GM12878 (cell line): ENCODE results near the gene DIPK2A. TPM values are rescaled to one million over a fixed set of nuclear protein-coding genes. Genes with fewer than 3 reads are reported as not detected.

Source experiments
- ATAC-seq: fragments of 200-7000 bp; cut with Tn5 transposase; 3 replicates; pipeline ENCODE4 v1.9.1; 2020; ENCODE audit warnings: mild to moderate bottlenecking, moderate library complexity
- BruUV-seq: library from RNA; stranded (reverse); fragments of 400-500 nt; replicated peaks from 2 replicates; lab custom pipeline; 2021; lab: Mats Ljungman, UMichigan
- CTCF ChIA-PET: fragments of 300-600 bp; sonication (Branson Sonifier 250); formaldehyde crosslinking; extraction: SDS; loops from one replicate; lab custom pipeline; 2021; ENCODE audit warnings: inconsistent platforms; lab: Yijun Ruan, JAX
- POLR2A ChIA-PET: fragments of 350-600 bp; formaldehyde crosslinking; extraction: SDS; loops from one replicate; lab custom pipeline; 2021; ENCODE audit warnings: inconsistent platforms; lab: Charles Lee
- RAD21 ChIA-PET: fragments of 300-600 bp; sonication (Branson Sonifier 250); formaldehyde crosslinking; loops from one replicate; lab custom pipeline; 2023; ENCODE audit warnings: antibody characterized with exemption; ENCODE audit not compliant: unreplicated experiment; lab: Charles Lee
- SMC1A ChIA-PET: fragments of 300-600 bp; sonication (Branson Sonifier 250); formaldehyde crosslinking; loops from one replicate; lab custom pipeline; 2023; ENCODE audit not compliant: unreplicated experiment, uncharacterized antibody; lab: Charles Lee
- DNase-seq: peaks from one replicate; pipeline ENCODE4 v3.0.0-alpha.2; 2011; ENCODE audit warnings: low read depth, low spot score
- FAIRE-seq: peaks from 3 replicates; lab custom pipeline; 2011; peaks lifted over from hg19 to GRCh38; lab: Jason Lieb, UNC
- H2AFZ ChIP-seq: 2 replicates; pipeline ENCODE4 v1.6.0; 2011; ENCODE audit warnings: low read depth, low read length, control low read depth; ENCODE audit not compliant: control insufficient read depth
- H3K27ac ChIP-seq: 2 replicates; pipeline ENCODE4 v1.5.1; 2011; ENCODE audit warnings: control low read depth; ENCODE audit not compliant: control insufficient read depth, insufficient read depth
- H3K27me3 ChIP-seq, 2 experiments: replicated peaks in 1 of 2; 2 replicates each; pipeline versions ENCODE4 v1.6.0 to v1.6.1; 2011; ENCODE audit warnings: low read length in 1 of 2; ENCODE audit not compliant: control insufficient read depth in 2 of 2, insufficient read depth in 2 of 2
- H3K36me3 ChIP-seq, 2 experiments: 2 replicates each; pipeline ENCODE4 v1.5.1; 2011; ENCODE audit warnings: low read length in 1 of 2; ENCODE audit not compliant: control insufficient read depth in 2 of 2, insufficient read depth in 2 of 2
- H3K4me1 ChIP-seq: 2 replicates; pipeline ENCODE4 v1.6.1; 2011; ENCODE audit warnings: mild to moderate bottlenecking, low read length, moderate library complexity, mixed read lengths; ENCODE audit not compliant: control insufficient read depth, insufficient read depth
- H3K4me2 ChIP-seq: 2 replicates; pipeline ENCODE4 v1.6.0; 2011; ENCODE audit warnings: control low read depth; ENCODE audit not compliant: control insufficient read depth, insufficient read depth
- H3K4me3 ChIP-seq: fragments of 200-600 bp; sonication (generic); 2 replicates; pipeline ENCODE4 v1.5.1; 2016
- H3K79me2 ChIP-seq: 2 replicates; pipeline ENCODE4 v1.6.0; 2011; ENCODE audit warnings: low read length; ENCODE audit not compliant: control insufficient read depth, insufficient read depth
- H3K9ac ChIP-seq: 2 replicates; pipeline ENCODE4 v1.8.0; 2011; ENCODE audit warnings: low read length, control low read depth, mixed read lengths; ENCODE audit not compliant: control insufficient read depth, insufficient read depth
- H3K9me3 ChIP-seq: replicated peaks from 3 replicates; pipeline ENCODE4 v1.5.1; 2011; ENCODE audit warnings: mild to moderate bottlenecking, low read length; ENCODE audit not compliant: control insufficient read depth, insufficient read depth
- H4K20me1 ChIP-seq: 2 replicates; pipeline ENCODE4 v1.6.0; 2011; ENCODE audit not compliant: control insufficient read depth, insufficient read depth
- ASH2L ChIP-seq: fragments of 300-600, 200-600 bp; sonication (generic); IDR thresholded peaks from 2 replicates; pipeline ENCODE4 v1.6.1; 2017; ENCODE audit warnings: low read depth, mild to moderate bottlenecking, borderline replicate concordance
- BHLHE40 ChIP-seq, 2 experiments: fragments of 450-650 bp in 1 of 2; IDR thresholded peaks; 2 replicates each; pipeline ENCODE4 v1.6.1; 2011 to 2017; ENCODE audit warnings: low read depth in 2 of 2, borderline replicate concordance in 1 of 2, improper control_type of control experiment in 1 of 2, low read length in 1 of 2, mild to moderate bottlenecking in 1 of 2
- CBFB ChIP-seq: IDR thresholded peaks from 2 replicates; pipeline ENCODE4 v1.6.1; 2016; ENCODE audit warnings: antibody characterized with exemption, low read depth
- CHD4 ChIP-seq: fragments of 200-600 bp; sonication (generic); IDR thresholded peaks from 2 replicates; pipeline ENCODE4 v1.6.1; 2016; ENCODE audit warnings: mild to moderate bottlenecking
- CTCF ChIP-seq, 3 experiments: IDR thresholded peaks in 2 of 3; conservative IDR thresholded peaks in 1 of 3; 2 replicates each; pipeline ENCODE4 v1.5.1; 2011; ENCODE audit warnings: low read depth in 3 of 3, low read length in 3 of 3, mild to moderate bottlenecking in 3 of 3, control low read depth in 2 of 3, moderate library complexity in 2 of 3, inconsistent platforms in 1 of 3, mixed read lengths in 1 of 3; ENCODE audit not compliant: control insufficient read depth in 2 of 3, insufficient read depth in 1 of 3; ENCODE audit errors: extremely low read depth in 1 of 3
- EGR1 ChIP-seq, 2 experiments: IDR thresholded peaks; 1 replicate in 1 of 2; 2 replicates in 1 of 2; pipeline ENCODE4 v1.6.1; 2011 to 2012; ENCODE audit warnings: low read depth in 2 of 2, low read length in 2 of 2, borderline replicate concordance in 1 of 2, mild to moderate bottlenecking in 1 of 2, moderate library complexity in 1 of 2
- NR2F1 ChIP-seq: fragments of 450-650 bp; conservative IDR thresholded peaks from 2 replicates; pipeline ENCODE4 v1.6.1; 2017; ENCODE audit warnings: mild to moderate bottlenecking
- NRF1 ChIP-seq: conservative IDR thresholded peaks from 2 replicates; pipeline ENCODE4 v1.6.1; 2011; ENCODE audit warnings: mild to moderate bottlenecking, low read depth, low read length, improper control_type of control experiment
- RAD21 ChIP-seq: IDR thresholded peaks from 2 replicates; pipeline ENCODE4 v1.6.1; 2011; ENCODE audit warnings: mild to moderate bottlenecking, low read depth, low read length, moderate library complexity; ENCODE audit not compliant: insufficient read depth
- SIN3A ChIP-seq: IDR thresholded peaks from 2 replicates; pipeline ENCODE4 v1.6.1; 2012; ENCODE audit warnings: low read depth, low read length, improper control_type of control experiment
- ZBTB33 ChIP-seq: fragments of 450-650 bp; IDR thresholded peaks from 2 replicates; pipeline ENCODE4 v1.6.1; 2017; ENCODE audit warnings: mild to moderate bottlenecking
- ZSCAN29 ChIP-seq: fragments of 450-650 bp; IDR thresholded peaks from 2 replicates; pipeline ENCODE4 v1.6.1; 2017; ENCODE audit warnings: mild to moderate bottlenecking, moderate library complexity
- WGBS: methylation state at CpG from one replicate; pipeline ENCODE4 v1.1.6; 2016; ENCODE audit warnings: low lambda C conversion rate; ENCODE audit not compliant: insufficient replicate concordance, insufficient coverage; ENCODE audit errors: missing lambda C conversion rate; 5-methylcytosine and 5-hydroxymethylcytosine counted together
- in situ Hi-C: fragments of 300-500 bp; cut with MboI; formaldehyde crosslinking; loops from 9 replicates; pipeline ENCODE4 v1.14.3; 2018; ENCODE audit warnings: mixed read lengths
- intact Hi-C: fragments of 100-400 bp; cut with micrococcal nuclease; formaldehyde crosslinking; loops from one replicate; pipeline ENCODE4 v1.14.2; 2022; ENCODE audit not compliant: unreplicated experiment
- polyA plus RNA-seq, 11 experiments: library from polyadenylated mRNA; depleted of rRNA in 4 of 11; unstranded in 6 of 11; stranded (reverse) in 5 of 11; fragments of >200 nt; fragmentation: Nextera tagmentation in 4 of 11; fragmentation: Illumina TruSeq in 1 of 11; extraction: Ambion mirVana in 4 of 11; extraction: Trizol in 1 of 11; gene quantifications; 1 replicate in 1 of 11; 2 replicates in 10 of 11; pipeline versions ENCODE4 v1.2.1 to v1.2.3, GENCODE V29; 2011 to 2016; ENCODE audit warnings: inconsistent platforms in 2 of 11, missing spikeins in 2 of 11, low read depth in 1 of 11
- total RNA-seq, 4 experiments: library from RNA; depleted of rRNA in 3 of 4; stranded (reverse); fragments of >200 nt in 3 of 4; fragmentation: Illumina TruSeq in 1 of 4; extraction: Trizol in 1 of 4; gene quantifications; 2 replicates each; pipeline versions ENCODE4 v1.2.1 to v1.2.3, GENCODE V29; 2013 to 2021
- TF ChIP-seq, protein P1 (sequence below): fragments of 450-650 bp; IDR thresholded peaks from 2 replicates; pipeline ENCODE4 v1.6.1; 2017; ENCODE audit warnings: mild to moderate bottlenecking, moderate library complexity

The DIPK2A gene
- total and polyA plus RNA-seq, 10 of the 15 experiments (the other 5 are each of a cell fraction or from before 2014, with no cell fraction given): 4.6 to 36.4 (median 15.0) TPM

DNA sequence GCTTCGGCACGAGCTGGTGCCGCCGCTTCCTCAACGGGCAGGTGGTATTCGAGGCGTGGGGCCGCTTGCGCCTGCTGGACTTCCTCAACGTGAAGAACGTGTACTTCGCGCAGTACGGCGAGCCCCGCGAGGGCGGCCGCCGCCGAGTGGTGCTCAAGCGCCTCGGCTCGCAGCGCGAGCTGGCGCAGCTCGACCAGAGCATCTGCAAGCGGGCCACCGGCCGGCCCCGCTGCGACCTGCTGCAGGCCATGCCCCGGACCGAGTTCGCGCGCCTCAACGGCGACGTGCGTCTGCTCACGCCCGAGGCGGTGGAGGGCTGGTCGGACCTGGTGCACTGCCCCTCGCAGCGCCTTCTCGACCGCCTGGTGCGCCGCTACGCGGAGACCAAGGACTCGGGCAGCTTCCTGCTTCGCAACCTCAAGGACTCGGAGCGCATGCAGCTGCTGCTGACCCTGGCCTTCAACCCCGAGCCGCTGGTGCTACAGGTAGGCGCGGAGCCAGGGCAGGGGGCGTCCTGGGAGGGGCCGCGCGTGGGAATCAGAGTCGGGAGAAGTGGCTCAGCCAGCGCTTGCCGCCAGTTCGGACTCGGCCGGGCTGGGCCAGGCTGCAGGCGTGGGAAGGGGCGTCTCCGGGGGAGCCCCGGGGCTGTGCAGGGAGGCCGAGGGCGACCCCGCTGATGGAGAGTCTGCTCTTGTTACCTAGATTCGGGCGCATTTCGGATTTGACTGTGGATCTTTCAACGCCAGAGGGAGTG lies 1.1 kb downstream of the DIPK2A start:
- ATAC-seq: peak; percentile 62
- Histone ChIP-seq H3K79me2 (peaks cover 58% of the 10 kb centered on the region), H3K4me3 (peak overlapping the region; percentile 87), H4K20me1 (no peaks in the 10 kb centered on the region), H3K4me1 (no peaks in the 10 kb centered on the region), H3K9me3 (no peaks in the 10 kb centered on the region), H2AFZ (peak overlapping the region; percentile 95), H3K9ac (peak overlapping the region; percentile 92), H3K27ac (peak overlapping the region; percentile 91), H3K36me3 (no peaks in the 10 kb centered on the region), H3K27me3 (no peaks in the 10 kb centered on the region), H3K4me2 (peak overlapping the region; percentile 83)
- ChIA-PET CTCF (interaction anchor here (1.1 to 2.9 kb wide), 7 partner anchors 9 to 155 kb away, joined by 3 to 14 read pairs (median 8); no protein-coding TSS in a partner anchor), SMC1A (interaction anchor here (1.0 to 1.7 kb wide), 4 partner anchors 11 to 491 kb away, joined by 3 to 7 read pairs (median 4); no protein-coding TSS in a partner anchor), RAD21 (interaction anchor here (1.1 to 1.8 kb wide), 7 partner anchors 8 to 324 kb away, joined by 3 to 9 read pairs (median 5); no protein-coding TSS in a partner anchor), POLR2A (interaction anchor here (1.1 to 2.3 kb wide), 4 partner anchors 58 to 278 kb away, joined by 3 to 10 read pairs (median 4); no protein-coding TSS in a partner anchor)
- no peak for FAIRE-seq
- DNase-seq: no peak
- BruUV-seq: no TSS peak
- under 1% methylated on average over 77 of the region's 83 CpGs for WGBS
- intact Hi-C loops (loop anchor here (2.0 to 10.0 kb wide), 6 partner anchors 56 to 612 kb away; no protein-coding TSS in a partner anchor), in situ Hi-C loops (loop anchor here (10.0 kb wide), 1 partner anchor 462 kb away; no protein-coding TSS in a partner anchor)
- TF ChIP-seq CTCF (IDR thresholded peaks at IDR 0.05 in 2 of 3, conservative IDR thresholded peaks at IDR 0.05 in 1 of 3; ENCODE audit: control insufficient read depth in 2 of 3, extremely low read depth in 1 of 3, insufficient read depth in 1 of 3, low read depth in 3 of 3, low read length in 3 of 3) (peak; percentile 44 to 66 (median 48); a peak in 4 of 6 replicates), RAD21 (peak; percentile 24; the same call in 1 of the 2 replicates), NR2F1 (peak; percentile 51), SIN3A (no peak), CBFB (no peak), ZSCAN29 (0 out of 2 replicates have a peak, but pooled peaks have one; percentile 13), BHLHE40 (IDR thresholded peaks at IDR 0.05; ENCODE audit: borderline replicate concordance in 1 of 2, low read depth in 2 of 2, low read length in 1 of 2) (peak; percentile 24 to 73; a peak in 2 of 4 replicates), CHD4 (no peak), ZBTB33 (0 out of 2 replicates have a peak, but pooled peaks have one; percentile 31), NRF1 (0 out of 2 replicates have a peak, but pooled peaks have one; percentile 10), EGR1 (IDR thresholded peaks at IDR 0.05; ENCODE audit: borderline replicate concordance in 1 of 2, low read depth in 2 of 2, low read length in 2 of 2) (0 out of 3 replicates have a peak, but pooled peaks of 1 of the 2 experiments have one; percentile 1), ASH2L (0 out of 2 replicates have a peak, but pooled peaks have one; percentile 42)
- TF ChIP-seq, protein P1, sequence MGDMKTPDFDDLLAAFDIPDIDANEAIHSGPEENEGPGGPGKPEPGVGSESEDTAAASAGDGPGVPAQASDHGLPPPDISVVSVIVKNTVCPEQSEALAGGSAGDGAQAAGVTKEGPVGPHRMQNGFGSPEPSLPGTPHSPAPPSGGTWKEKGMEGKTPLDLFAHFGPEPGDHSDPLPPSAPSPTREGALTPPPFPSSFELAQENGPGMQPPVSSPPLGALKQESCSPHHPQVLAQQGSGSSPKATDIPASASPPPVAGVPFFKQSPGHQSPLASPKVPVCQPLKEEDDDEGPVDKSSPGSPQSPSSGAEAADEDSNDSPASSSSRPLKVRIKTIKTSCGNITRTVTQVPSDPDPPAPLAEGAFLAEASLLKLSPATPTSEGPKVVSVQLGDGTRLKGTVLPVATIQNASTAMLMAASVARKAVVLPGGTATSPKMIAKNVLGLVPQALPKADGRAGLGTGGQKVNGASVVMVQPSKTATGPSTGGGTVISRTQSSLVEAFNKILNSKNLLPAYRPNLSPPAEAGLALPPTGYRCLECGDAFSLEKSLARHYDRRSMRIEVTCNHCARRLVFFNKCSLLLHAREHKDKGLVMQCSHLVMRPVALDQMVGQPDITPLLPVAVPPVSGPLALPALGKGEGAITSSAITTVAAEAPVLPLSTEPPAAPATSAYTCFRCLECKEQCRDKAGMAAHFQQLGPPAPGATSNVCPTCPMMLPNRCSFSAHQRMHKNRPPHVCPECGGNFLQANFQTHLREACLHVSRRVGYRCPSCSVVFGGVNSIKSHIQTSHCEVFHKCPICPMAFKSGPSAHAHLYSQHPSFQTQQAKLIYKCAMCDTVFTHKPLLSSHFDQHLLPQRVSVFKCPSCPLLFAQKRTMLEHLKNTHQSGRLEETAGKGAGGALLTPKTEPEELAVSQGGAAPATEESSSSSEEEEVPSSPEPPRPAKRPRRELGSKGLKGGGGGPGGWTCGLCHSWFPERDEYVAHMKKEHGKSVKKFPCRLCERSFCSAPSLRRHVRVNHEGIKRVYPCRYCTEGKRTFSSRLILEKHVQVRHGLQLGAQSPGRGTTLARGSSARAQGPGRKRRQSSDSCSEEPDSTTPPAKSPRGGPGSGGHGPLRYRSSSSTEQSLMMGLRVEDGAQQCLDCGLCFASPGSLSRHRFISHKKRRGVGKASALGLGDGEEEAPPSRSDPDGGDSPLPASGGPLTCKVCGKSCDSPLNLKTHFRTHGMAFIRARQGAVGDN: peak; percentile 70
